ENCODE results near the gene MCF2L2. TPM values are rescaled to one million over a fixed set of nuclear protein-coding genes. Genes with fewer than 3 reads are reported as not detected.

The MCF2L2 gene
- 0.53 and 0.86 TPM in 2 replicates for total RNA-seq

DNA sequence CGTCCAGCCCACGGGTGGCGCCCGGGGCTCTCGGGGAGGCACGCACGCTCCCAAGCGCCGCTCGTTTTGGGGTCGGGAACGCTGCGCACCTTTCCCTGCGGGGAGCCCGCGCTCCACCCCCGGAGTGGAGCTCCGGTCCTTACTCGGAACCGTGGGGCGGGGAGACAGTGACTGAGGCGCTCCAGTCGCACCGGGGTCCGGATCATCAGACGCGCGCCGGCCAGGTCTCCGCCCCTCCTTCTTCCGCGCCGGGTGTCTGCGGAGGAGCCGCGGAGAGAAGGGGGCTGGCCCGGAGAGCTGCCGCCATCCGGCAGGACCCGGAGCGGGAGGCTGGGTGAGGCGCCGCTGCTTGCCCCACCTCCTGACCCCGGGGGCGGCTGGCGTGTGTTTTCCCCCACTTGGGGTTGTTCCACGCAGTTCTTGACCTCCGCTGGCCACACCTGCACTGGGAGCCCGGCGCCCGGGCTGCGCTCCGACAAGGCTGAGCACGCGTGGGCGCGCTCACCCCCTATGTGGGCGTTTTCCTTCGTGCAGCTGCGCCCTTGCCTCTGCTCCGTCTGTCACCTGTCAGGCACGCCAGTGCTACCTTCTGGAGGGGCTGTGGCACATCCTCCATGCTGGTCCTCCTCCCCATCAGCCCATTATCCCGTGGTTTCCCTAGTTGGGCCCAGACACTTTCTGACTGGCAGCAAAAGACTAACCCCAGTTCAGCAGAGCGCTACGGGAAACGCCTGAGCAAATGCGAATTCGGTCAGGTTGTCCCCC lies at the start of gene MCF2L2:
MCF2L2 (minus strand) TSS at position 173 of the 765 bp plus-strand sequence. CDS start 642 bp downstream, outside the sequence.

DNA sequence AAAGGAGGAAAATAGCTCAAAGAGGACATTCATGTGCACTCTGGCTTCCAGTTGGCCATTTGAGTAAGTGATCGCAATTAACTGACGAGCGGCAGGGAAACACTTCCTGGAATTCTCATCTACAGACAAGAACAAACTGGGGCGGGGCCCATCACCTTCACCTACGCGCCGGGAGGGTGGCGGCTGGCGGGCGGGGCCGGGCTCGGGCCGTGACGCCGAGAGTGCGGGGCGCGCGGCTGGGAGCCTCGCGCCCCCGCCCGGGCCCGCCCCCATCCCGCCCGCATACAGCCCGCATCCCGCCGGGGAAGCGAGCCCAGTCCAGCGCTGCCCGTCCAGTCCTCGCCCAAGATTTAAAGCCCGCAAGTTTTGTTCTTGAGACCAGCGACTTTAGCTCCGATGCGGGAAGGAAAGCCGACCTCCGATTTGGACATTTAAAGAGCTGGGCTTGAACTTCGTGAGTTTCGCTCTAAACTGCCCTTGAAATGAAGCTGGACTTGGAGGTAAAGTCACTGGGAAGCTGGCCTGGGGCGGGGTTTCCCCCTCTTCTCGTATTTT lies 175.4 kb downstream of the MCF2L2 start, which contains the start of gene B3GNT5:
B3GNT5 (plus strand) TSS at position 281 of the 555 bp plus-strand sequence. CDS start 16,546 bp downstream, outside the sequence.

Small RNA genes within 50 kb of the gene (small RNA-seq; reads per million reads assigned to genes)
- gene RF00092, result not detected
- gene RF00394, result not detected
- not detected for gene RF01241
- not detected for gene RNA5SP151
- gene SNORA63D, result 2.0 reads per million, percentile 48 among the genes with 10 or more reads in this experiment

Other genes with a start within 250 kb of the MCF2L2 start
- gene B3GNT5, start 175.4 kb downstream of the MCF2L2 start, total RNA-seq, result 38.2 and 38.8 TPM in 2 replicates
- gene KLHL6, start 127.1 kb upstream of the MCF2L2 start, total RNA-seq, result 15.7 and 23.4 TPM in 2 replicates
- 49.5 and 54.6 TPM in 2 replicates for gene KLHL24, start 207.0 kb upstream of the MCF2L2 start, total RNA-seq